ENCODE measurements around the gene TBC1D22A.

The TBC1D22A gene

DNA sequence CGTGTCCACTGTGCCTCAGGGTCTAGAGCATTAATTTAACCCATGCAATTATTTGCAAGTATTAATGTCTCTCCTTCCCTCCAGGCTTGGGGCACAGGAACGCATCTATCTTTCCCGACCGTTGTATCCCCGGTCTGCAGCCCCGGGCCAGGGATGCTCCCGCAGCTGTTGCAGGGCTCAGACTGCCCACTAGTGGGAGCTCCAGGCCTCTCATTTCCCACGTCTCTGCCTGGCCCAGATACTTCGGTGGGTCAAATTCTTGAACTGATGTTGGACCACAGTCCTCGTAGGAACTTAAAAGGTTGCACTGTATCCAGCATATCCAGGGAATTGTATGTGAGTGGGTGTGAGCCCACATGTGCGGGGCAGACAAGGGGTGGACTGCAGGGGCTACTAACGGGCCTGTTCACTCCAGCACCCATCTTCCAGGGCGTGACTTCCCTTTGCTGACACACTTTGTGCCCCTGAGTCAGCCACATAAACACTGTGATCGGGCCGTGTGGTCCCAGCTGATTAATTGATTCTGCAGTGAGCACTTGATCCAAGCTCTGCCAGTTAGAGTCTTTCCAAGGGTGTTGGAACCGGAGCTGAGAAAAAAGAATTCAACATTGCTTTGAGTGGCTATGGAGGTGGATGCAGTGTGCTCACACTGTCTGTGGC lies 451.3 kb downstream of the TBC1D22A start:
- peak; percentile 33 for DNase-seq

DNA sequence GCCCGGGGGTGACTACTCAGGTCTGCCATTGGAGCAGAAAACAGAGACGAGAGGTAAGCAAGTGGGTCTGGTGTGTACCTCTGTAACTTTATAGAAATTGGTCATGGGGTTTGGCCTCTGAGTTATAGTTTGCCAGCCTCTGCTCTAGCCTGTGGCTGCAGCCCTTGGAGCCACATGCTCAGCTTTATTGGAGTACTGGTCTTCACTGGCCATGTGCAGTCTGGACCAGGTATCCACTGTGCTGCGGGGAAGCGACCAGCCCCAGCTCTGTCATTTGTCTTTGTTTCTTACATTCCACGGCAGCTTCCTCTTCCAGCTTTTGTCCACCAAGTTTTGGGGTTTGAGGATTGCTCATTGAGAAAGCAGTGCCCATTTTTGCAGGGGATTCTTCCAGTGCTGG lies 453.4 kb downstream of the TBC1D22A start:
- no peak for DNase-seq

DNA sequence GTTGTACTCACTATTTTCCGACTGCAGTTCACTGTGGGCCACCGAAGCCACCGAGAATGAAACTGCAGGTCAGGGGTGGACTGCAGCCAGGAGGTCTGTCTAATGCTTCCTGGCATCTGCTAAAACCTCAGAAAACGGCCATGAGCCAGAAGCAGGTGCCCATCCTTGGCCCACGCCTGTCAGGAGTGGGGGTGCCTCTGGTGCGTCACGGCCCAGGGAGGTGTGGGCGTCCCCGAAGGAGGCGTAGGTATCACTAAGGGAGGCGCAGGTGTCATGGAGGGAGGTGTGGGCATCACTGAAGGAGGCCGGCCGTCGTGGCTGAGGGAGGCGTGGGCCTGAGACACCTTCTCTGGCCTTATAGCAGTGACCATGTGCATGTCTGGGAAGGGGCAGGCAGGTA lies 456.2 kb downstream of the TBC1D22A start:
- no peak for DNase-seq

DNA sequence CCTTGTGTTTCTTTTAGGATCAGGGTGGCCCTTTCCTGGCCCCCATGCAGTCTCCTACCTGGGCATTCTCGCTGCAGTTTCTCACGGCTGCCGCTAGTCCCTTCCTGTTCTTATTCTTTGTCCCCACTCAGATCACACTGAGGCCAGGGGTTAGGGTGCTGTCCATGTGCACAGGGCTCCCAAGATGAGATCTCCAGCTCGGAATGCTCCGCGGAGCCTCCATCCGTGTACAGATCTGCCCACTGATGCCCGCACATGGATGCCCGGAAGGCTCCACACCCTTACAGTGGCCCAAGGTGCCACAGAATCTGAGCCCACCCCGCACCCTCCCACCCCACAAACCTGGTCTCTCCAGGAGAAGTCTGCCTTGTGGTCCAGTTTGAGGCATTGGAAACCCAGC lies 457.3 kb downstream of the TBC1D22A start:
- DNase-seq: no peak

DNA sequence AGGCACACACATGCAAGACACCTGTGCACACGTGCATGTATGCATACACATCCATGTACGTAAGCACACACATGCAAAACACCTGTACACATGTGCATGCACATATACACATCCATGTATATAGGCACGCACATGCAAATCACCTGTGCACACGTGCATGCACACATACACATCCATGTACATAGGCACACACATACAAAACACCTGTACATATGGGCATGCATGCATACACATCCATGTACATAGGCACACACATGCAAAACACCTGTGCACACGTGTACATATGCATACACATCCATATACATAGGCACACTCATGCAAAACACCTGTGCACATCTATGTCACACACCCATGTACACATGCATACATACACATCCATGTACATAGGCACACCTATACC lies 458.3 kb downstream of the TBC1D22A start:
- DNase-seq: no peak

GRCh38 chr22:47221840-47222615 lies 459.6 kb downstream of the TBC1D22A start:
- DNase-seq: no peak
